ENCODE data around the gene CADPS.

The CADPS gene

DNA sequence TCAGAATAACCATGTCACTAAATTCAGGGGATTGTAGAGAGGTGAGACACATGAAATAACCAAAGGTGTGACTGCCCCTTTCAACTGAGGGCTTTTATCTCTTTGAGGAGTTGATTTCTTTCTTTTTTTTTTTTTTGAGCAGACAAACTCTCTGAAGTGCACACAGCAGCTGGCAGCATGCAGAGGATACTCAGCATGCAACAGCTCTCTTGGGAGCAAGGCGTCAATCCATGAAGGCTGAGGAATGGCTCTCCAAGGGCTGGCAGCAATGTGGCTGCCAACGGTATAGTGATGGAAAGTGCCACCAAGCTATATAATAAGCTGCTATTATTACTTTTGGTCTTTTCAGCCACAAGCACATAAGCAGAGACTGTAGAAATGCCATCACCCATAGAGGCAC lies 275.2 kb downstream of the CADPS start:
- CTCF ChIA-PET: no interaction called here
- POLR2A ChIA-PET (ENCODE audit: low non-redundant PET): no interaction called here
- no peak for TF ChIP-seq CTCF (conservative IDR thresholded peaks at IDR 0.05; ENCODE audit: low read depth)
- H3K27ac ChIP-seq: no peak overlapping the region
- no peak for DNase-seq (ENCODE audit: low spot score)

- ChIA-PET POLR2A (ENCODE audit: low non-redundant PET) (no interaction called here), CTCF (no interaction called here)
- no peak overlapping the region for H3K27ac ChIP-seq
- DNase-seq (ENCODE audit: low spot score): no peak
- TF ChIP-seq CTCF (conservative IDR thresholded peaks at IDR 0.05; ENCODE audit: low read depth): no peak
Measured at GRCh38 chr3:62597491-62597890, 277.7 kb downstream of the CADPS start.

DNA sequence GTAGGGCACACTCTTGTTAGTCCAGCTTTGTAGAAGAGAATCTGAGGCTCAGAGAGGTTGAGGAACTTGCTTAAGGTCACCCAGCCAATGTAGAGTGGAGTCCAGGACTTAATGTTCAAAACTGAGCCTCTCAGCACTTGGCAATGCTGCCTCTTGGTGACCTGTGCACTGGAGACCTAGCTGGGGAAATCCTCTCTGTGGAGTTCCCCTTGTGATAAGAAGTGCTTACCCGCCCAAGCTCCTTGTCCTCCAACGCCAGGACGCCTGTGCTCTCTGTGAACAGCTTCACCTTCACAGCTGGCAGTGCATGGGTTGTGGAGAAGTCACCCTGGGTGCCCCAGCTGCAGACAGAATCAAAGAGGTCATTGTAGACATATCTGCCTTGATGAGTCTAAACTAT lies 282.8 kb downstream of the CADPS start:
- TF ChIP-seq CTCF (conservative IDR thresholded peaks at IDR 0.05; ENCODE audit: low read depth): no peak
- ChIA-PET CTCF (no interaction called here), POLR2A (ENCODE audit: low non-redundant PET) (no interaction called here)
- no peak for DNase-seq (ENCODE audit: low spot score)
- H3K27ac ChIP-seq: no peak overlapping the region

DNA sequence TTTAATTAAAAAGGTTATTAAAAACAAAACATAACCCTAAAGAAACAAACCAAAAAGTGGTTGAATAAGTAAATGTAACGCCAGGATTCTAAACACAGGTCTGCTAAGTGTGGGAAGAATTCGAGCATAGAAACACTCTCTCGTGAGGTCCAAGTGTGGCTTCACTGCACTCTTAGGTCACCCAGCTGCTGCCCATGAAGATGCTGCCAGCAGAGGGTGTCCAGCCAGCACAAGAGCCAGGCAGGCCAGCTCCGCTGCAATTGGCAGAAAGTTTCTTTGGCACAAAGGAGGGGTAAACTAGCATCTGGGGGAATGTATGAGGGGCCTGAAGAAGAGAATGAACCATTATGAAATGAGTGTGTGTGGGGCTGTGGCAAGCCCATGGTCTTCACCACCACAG lies 286.1 kb downstream of the CADPS start:
- POLR2A ChIA-PET (ENCODE audit: low non-redundant PET): no interaction called here
- no peak overlapping the region for H3K27ac ChIP-seq
- TF ChIP-seq CTCF (conservative IDR thresholded peaks at IDR 0.05; ENCODE audit: low read depth): no peak
- CTCF ChIA-PET: no interaction called here
- no peak for DNase-seq (ENCODE audit: low spot score)

DNA sequence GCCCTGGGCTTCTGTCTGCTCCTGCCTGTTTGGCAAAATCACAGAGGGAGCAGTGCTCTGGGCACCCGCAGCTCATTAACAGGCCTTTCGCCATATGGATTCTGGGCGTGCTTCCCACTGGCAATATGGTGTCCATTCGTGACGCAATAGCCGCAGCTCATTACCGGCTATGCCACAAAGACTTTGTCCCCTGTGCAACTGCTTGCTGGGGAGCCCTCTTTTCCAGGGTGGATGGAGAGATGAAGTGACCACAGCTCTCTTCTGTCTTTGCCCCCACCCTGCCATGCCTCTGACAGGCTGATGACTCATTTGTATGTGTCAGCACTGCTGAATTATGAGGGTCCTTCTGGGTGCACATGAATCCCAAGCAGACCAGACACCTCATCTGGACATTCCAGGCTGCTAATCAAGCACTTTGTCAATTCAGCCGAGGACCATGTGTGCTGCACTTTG lies 287.6 kb downstream of the CADPS start:
- no peak for TF ChIP-seq CTCF (conservative IDR thresholded peaks at IDR 0.05; ENCODE audit: low read depth)
- H3K27ac ChIP-seq: peak overlapping the region; percentile 90
- DNase-seq (ENCODE audit: low spot score): peak; percentile 69
- CTCF ChIA-PET: no interaction called here
- POLR2A ChIA-PET (ENCODE audit: low non-redundant PET): no interaction called here

- no peak for TF ChIP-seq CTCF (conservative IDR thresholded peaks at IDR 0.05; ENCODE audit: low read depth)
- CTCF ChIA-PET: no interaction called here
- POLR2A ChIA-PET (ENCODE audit: low non-redundant PET): no interaction called here
- DNase-seq (ENCODE audit: low spot score): no peak
- H3K27ac ChIP-seq: peak overlapping the region; percentile 90
Measured at GRCh38 chr3:62587169-62587568, 288.0 kb downstream of the CADPS start.

GRCh38 chr3:62586356-62586755 lies 288.9 kb downstream of the CADPS start:
- ChIA-PET POLR2A (ENCODE audit: low non-redundant PET) (no interaction called here), CTCF (no interaction called here)
- no peak for DNase-seq (ENCODE audit: low spot score)
- TF ChIP-seq CTCF (conservative IDR thresholded peaks at IDR 0.05; ENCODE audit: low read depth): no peak
- peak overlapping the region; percentile 69 for H3K27ac ChIP-seq
